Measurements from ENCODE around the gene BLOC1S4. TPM values are rescaled to one million over a fixed set of nuclear protein-coding genes. Genes with fewer than 3 reads are reported as not detected.
"Not testable (repeated sequence)": the region's sequence is repeated elsewhere in the genome, so short reads cannot be mapped to it uniquely, and the experiment has no call there.

BLOC1S4 gene
- total RNA-seq, 1 experiment from 2014 or later: 15.7 TPM

- H3K9ac ChIP-seq (ENCODE audit: low read length); BruUV-seq (replicated peaks); H3K27me3 ChIP-seq (ENCODE audit: insufficient read depth, low read length); intact Hi-C loops (cut with micrococcal nuclease); DNase-seq (ENCODE audit: low read depth, low spot score); RAD21 ChIA-PET (ENCODE audit: low non-redundant PET in 1 of 2, low total read pairs in 2 of 2, uncharacterized antibody in 2 of 2, unreplicated experiment in 2 of 2); H3K4me3 ChIP-seq (replicated peaks in 1 of 2; ENCODE audit: low read depth in 1 of 2, low read length in 2 of 2); ATAC-seq; H3K9me2 ChIP-seq (ENCODE audit: insufficient read depth); H2AFZ ChIP-seq (ENCODE audit: low read depth, low read length, poor library complexity, severe bottlenecking); H3K9me3 ChIP-seq (ENCODE audit: control insufficient read depth in 1 of 2, insufficient read depth in 1 of 2, low read depth in 1 of 2, low read length in 2 of 2): not testable (repeated sequence)
- CTCF ChIA-PET: interaction anchor here (1.1 to 1.5 kb wide), 6 partner anchors 8 to 126 kb away, joined by 3 to 13 read pairs (median 4); no protein-coding TSS in a partner anchor
- peaks cover 33% of the 10 kb centered on the region for H3K79me2 ChIP-seq (ENCODE audit: insufficient read depth, low read length)
- POLR2A ChIA-PET: interaction anchor here (1.2 to 3.6 kb wide), 19 partner anchors 9 to 419 kb away, joined by 3 to 55 read pairs (median 5); partner anchors contain the start of genes GRPEL1, MAN2B2, MRFAP1 and MRFAP1L1
- peaks cover 14 to 27% of the 10 kb centered on the region in 2 experiments; a peak in 3 of 4 replicates for H3K36me3 ChIP-seq (ENCODE audit: control insufficient read depth in 1 of 2, insufficient read depth in 2 of 2, low read length in 2 of 2)
- peaks cover 8 to 16% of the 10 kb centered on the region in 2 experiments; a peak in 3 of 4 replicates for H3K4me1 ChIP-seq (ENCODE audit: control insufficient read depth in 1 of 2, insufficient read depth in 2 of 2, low read length in 2 of 2)
- peaks cover 19% of the 10 kb centered on the region; the same call in 1 of the 2 replicates for H4K20me1 ChIP-seq (ENCODE audit: insufficient read depth)
- peak overlapping the region; percentile 82 for H3K4me2 ChIP-seq (ENCODE audit: low read length)
- H3K27ac ChIP-seq (ENCODE audit: low read depth, low read length): peak overlapping the region; percentile 99
These were observed 43.3 kb upstream of the BLOC1S4 start for GRCh38 chr4:6672541-6673190.

GRCh38 chr4:6673191-6673659 is 42.7 kb upstream of the BLOC1S4 start:
- H2AFZ ChIP-seq (ENCODE audit: low read depth, low read length, poor library complexity, severe bottlenecking); intact Hi-C loops (cut with micrococcal nuclease); RAD21 ChIA-PET (ENCODE audit: low non-redundant PET in 1 of 2, low total read pairs in 2 of 2, uncharacterized antibody in 2 of 2, unreplicated experiment in 2 of 2); H3K9me2 ChIP-seq (ENCODE audit: insufficient read depth); H3K9me3 ChIP-seq (ENCODE audit: control insufficient read depth in 1 of 2, insufficient read depth in 1 of 2, low read depth in 1 of 2, low read length in 2 of 2); H3K27me3 ChIP-seq (ENCODE audit: insufficient read depth, low read length): not testable (repeated sequence)
- ATAC-seq (peak; percentile 60), DNase-seq (ENCODE audit: low read depth, low spot score) (peak; percentile 54)
- peaks cover 33% of the 10 kb centered on the region for H3K79me2 ChIP-seq (ENCODE audit: insufficient read depth, low read length)
- BruUV-seq (replicated peaks): TSS peak; percentile 93
- POLR2A ChIA-PET: interaction anchor here (0.8 to 3.6 kb wide), 24 partner anchors 8 to 420 kb away, joined by 3 to 55 read pairs (median 4); partner anchors contain the start of genes GRPEL1, MAN2B2, MRFAP1 and MRFAP1L1
- peaks cover 19% of the 10 kb centered on the region; the same call in 1 of the 2 replicates for H4K20me1 ChIP-seq (ENCODE audit: insufficient read depth)
- peaks cover 8 to 16% of the 10 kb centered on the region in 2 experiments; a peak in 3 of 4 replicates for H3K4me1 ChIP-seq (ENCODE audit: control insufficient read depth in 1 of 2, insufficient read depth in 2 of 2, low read length in 2 of 2)
- CTCF ChIA-PET: interaction anchor here (0.6 to 1.5 kb wide), 7 partner anchors 8 to 127 kb away, joined by 3 to 13 read pairs (median 3); no protein-coding TSS in a partner anchor
- H3K9ac ChIP-seq (ENCODE audit: low read length): peak overlapping the region; percentile 91
- peak overlapping the region; percentile 82 for H3K4me2 ChIP-seq (ENCODE audit: low read length)
- peak overlapping the region; percentile 99 for H3K27ac ChIP-seq (ENCODE audit: low read depth, low read length)
- TF ChIP-seq POLR2A (IDR thresholded peaks at IDR 0.05; ENCODE audit: borderline replicate concordance, extremely low read depth, insufficient read depth, insufficient read length): peak; percentile 87
- peak; percentile 30; the same call in 1 of the 2 replicates for TF ChIP-seq POLR2AphosphoS5 (IDR thresholded peaks at IDR 0.05; ENCODE audit: low read depth, low read length)
- peak overlapping the region; percentile 71 to 86 for H3K4me3 ChIP-seq (replicated peaks in 1 of 2; ENCODE audit: low read depth in 1 of 2, low read length in 2 of 2)
- peaks cover 15 to 27% of the 10 kb centered on the region in 2 experiments; a peak in 3 of 4 replicates for H3K36me3 ChIP-seq (ENCODE audit: control insufficient read depth in 1 of 2, insufficient read depth in 2 of 2, low read length in 2 of 2)
